Epithelial cell of esophagus (primary cell): ENCODE data around the gene RHOV.

Source experiments
- DNase-seq: peaks from one replicate; pipeline ENCODE4 v3.0.0; 2010; ENCODE audit warnings: low read depth
- H3K4me3 ChIP-seq: 2 replicates; pipeline ENCODE4 v1.5.1; 2011; ENCODE audit warnings: mild to moderate bottlenecking, low read length, control low read depth
- TF ChIP-seq, protein P1 (sequence below): IDR thresholded peaks from 2 replicates; pipeline ENCODE4 v1.5.1; 2011; ENCODE audit warnings: low read depth, mild to moderate bottlenecking, low read length, control low read depth, inconsistent platforms; ENCODE audit not compliant: insufficient read depth; ENCODE audit errors: missing control alignments

Gene RHOV

DNA sequence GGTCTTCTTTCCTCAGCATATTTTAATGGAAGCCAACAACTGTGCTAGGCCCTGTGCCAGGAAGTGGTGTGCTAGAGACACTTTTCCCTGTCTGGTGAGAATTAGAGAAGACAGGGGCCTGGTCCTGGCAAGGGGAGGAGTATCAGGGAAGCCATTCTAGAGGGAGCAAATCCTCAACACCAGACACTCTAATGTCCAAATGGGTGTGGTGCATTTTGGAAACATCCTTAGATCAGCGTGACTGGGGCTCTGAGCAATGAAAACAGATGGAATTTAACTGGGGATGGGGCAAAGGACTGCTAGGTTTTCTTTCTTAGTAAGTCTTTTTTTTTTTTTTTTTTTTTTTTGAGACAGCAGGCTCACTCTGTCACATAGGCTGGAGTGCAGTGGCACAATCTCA, 12.6 kb upstream of the RHOV start:
- H3K4me3 ChIP-seq = no peak overlapping the region
- TF ChIP-seq, protein P1, sequence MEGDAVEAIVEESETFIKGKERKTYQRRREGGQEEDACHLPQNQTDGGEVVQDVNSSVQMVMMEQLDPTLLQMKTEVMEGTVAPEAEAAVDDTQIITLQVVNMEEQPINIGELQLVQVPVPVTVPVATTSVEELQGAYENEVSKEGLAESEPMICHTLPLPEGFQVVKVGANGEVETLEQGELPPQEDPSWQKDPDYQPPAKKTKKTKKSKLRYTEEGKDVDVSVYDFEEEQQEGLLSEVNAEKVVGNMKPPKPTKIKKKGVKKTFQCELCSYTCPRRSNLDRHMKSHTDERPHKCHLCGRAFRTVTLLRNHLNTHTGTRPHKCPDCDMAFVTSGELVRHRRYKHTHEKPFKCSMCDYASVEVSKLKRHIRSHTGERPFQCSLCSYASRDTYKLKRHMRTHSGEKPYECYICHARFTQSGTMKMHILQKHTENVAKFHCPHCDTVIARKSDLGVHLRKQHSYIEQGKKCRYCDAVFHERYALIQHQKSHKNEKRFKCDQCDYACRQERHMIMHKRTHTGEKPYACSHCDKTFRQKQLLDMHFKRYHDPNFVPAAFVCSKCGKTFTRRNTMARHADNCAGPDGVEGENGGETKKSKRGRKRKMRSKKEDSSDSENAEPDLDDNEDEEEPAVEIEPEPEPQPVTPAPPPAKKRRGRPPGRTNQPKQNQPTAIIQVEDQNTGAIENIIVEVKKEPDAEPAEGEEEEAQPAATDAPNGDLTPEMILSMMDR = no peak
- DNase-seq = no peak

- H3K4me3 ChIP-seq = no peak overlapping the region
- DNase-seq = no peak
- TF ChIP-seq, protein P1 = no peak
Measured at GRCh38 chr15:40881351-40881750, 7.3 kb upstream of the RHOV start.

- TF ChIP-seq, protein P1 = no peak
- peak; percentile 35 for DNase-seq
- no peak overlapping the region for H3K4me3 ChIP-seq
Measured at GRCh38 chr15:40879609-40880008, 5.6 kb upstream of the RHOV start.

DNA sequence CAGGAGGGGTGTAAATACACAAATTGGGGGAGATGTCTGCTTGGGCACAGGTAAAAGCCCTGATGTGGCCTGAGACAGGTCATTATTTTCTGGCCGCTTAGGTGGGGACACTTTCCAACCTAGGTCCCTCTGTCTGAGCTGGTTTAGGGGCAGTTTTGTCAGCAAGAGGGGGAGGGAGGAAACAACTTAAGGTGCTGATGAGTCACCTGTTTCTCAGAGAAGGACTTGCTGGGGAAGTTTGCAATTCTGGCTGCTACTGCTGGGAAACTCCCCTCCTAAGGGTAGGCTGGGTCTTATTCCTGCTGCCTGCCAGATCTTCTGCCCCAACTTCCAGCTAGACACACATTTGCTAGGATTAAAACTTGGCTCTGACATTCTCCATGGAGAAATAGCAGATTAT, 4.8 kb upstream of the RHOV start:
- TF ChIP-seq, protein P1 = no peak
- no peak overlapping the region for H3K4me3 ChIP-seq
- DNase-seq = peak; percentile 96

DNA sequence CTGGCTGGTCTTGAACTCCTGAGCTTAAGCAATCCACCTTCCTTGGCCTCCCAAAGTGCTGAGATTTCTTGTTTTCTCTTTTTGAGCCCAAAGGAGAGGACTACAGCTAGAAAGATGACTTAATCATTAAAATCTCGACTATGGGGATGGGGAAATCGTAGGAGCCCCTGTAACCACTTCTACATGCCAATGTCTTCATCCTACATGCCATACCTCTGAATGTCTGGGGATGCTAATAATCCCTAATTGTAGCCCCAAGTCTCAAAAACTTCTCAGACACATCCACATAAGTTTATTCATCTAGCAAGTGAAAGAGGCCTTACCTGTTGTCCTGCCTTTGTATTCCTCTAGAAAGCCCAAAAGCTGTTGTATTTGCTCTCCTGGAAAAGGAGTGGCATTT, 3.7 kb upstream of the RHOV start:
- DNase-seq = peak; percentile 30
- no peak overlapping the region for H3K4me3 ChIP-seq
- TF ChIP-seq, protein P1 = no peak

GRCh38 chr15:40875991-40876730, 2.1 kb upstream of the RHOV start:
- TF ChIP-seq, protein P1 = no peak
- H3K4me3 ChIP-seq = no peak overlapping the region
- DNase-seq = peak; percentile 79

DNA sequence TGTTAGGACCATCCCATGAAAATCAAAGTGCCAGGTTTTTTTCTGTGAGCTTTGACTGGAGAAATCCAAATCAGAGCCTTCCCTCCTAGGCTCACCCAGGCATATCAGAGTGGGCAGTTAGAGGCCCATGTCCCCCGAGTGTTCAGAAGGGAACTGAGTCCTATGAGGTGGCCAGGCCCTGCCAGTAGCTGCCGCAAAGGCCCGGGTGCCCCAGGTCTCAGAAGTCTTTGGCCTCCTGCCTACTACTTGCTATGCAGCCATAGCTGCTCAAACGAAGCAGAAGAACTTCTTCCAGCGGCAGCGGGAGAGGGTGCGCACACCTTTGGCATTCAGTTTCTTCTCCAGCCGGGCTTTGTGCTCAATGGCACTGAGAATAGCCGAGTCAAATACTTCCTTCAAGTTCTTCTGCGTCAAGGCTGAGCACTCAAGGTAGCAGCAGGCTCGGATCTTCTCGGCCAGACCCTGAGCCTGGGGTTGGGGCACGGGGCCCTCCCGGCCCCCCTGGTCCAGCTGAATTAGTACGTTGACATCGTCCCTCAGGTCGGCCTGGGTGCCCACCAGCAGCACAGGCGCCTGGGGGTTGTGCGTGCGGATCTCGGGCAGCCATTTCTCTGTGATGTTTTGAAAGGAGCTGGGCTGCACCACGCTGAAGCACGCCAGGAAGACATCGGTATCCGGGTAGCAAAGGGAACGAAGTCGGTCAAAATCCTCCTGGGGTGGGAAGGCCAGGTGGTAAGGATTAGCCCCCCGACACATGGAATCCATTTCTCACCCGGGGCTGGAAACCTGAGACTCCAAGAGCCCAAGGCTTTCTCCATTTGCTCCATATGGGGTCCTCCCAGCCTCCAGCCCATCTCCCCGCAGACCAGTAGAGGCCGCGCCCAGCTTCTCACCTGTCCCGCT, 992 bp downstream of the RHOV start:
- TF ChIP-seq, protein P1 = no peak
- DNase-seq = no peak
- peak overlapping the region; percentile 61 for H3K4me3 ChIP-seq
